NOMO-1 (cell line): Measurements from ENCODE around the gene LGI1.

Experiments used
- DNase-seq, 2 experiments: peaks; one replicate each; lab custom pipeline; 2025; ENCODE audit not compliant: unreplicated experiment in 2 of 2; lab: John Stamatoyannopoulos, UW

The LGI1 gene

DNA sequence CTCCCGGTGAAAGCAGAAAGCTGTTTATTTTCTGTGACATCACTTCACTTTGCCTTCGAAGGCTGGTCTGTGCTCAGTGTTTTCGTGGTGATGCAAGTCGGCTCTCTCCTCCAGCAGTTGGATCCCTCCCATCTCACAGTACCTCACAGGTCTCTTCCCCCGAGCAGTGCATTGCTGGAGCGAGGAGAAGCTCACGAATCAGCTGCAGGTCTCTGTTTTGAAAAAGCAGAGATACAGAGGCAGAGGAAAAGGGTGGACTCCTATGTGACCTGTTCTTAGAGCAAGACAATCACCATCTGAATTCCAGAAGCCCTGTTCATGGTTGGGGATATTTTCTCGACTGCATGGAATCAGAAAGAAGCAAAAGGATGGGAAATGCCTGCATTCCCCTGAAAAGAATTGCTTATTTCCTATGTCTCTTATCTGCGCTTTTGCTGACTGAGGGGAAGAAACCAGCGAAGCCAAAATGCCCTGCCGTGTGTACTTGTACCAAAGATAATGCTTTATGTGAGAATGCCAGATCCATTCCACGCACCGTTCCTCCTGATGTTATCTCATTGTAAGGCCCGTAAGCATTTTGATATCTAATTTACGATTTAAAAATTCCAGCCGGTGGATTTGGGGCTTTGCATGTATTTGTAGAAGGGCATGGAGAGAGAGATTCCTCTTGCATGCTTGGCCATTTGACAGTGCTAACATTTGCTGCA lies at the start of gene LGI1:
Gene LGI1 (plus strand): TSS at position 136 of the 707 bp plus-strand sequence. CDS start 209 bp downstream, at position 345.
- no peak for DNase-seq

DNA sequence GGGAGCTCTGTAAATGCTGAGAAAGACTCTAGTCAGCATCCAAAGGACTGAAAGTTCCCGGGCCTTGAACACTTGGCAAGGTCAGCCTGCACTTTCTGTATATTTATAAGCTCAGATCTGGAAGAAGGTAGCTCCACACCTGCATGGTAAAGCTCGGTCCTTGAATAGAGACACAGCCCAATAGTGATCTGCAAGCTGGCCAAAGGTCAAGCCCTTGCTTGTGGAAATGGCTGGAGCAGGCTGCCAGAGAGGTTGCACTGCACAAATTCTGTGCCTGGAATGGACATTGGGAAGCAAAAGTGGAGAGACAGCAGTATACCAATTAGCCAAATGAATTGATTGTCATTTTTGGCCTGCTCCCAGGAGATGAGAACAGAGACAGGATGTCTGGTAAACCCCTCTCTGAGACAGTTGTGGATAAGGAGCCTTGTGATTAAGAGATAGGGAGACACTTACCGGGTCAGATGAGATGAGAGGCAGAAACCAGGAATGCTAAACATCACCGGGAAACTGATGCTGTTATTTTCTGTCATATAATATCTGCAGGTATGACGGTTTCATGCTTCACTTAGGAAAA lies 47.3 kb upstream of the LGI1 start:
- no peak for DNase-seq

DNA sequence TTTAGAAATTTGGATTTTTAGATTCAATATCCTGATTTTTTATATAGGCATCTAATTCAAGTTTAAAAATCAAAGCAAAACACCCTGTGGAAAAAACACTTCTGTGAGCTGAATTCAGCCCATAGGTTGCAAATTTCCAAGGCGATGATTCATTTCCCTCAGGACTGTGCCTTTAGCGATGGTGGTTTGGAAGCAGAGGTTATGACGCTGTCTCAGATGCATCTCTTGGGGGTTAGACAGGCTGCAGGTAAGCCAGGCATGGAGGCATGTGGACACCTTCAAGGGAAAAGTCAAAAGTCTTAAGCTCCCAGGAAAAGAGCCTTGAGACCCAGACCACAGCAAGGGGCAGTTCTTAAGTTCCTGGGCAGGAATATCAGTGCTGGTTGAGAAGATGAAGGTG lies 45.8 kb upstream of the LGI1 start:
- no peak for DNase-seq

DNA sequence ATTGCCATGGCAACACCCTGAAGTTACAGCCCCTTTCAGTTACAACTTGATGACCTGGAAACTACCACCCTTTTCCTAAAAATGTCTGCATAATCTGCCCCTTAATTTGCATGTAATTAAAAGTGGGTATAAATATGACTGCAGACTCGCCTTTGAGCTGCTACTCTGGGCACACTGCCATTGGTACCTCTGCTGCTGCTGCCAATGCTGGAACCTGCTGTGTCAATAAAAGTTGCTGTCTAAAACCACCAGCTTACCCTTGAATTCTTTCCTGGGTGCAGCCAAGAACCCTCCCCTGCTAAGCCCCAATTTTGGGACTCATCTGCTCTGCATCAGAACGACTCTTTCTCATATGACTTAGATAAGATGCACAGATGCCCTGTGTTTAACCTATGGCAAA lies 45.1 kb upstream of the LGI1 start:
- DNase-seq, result no peak

DNA sequence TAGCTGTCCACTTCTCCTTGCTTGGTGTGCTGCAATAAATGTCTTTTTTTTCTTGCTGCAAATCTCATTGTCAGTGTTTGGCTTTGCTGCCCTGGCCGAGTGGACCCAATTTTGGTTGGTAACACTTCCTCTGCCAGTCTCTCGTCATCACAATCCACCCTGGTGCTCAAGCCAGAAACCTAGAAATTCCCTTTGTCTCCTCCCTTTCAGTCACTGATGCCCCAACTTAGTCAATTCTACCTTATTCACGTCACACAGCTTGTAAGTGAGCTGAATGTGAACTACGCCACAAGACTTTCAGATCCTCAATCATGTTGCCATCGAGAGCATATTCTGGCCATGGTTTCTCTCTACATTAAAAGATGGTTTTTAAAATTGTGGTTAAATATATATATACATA lies 42.4 kb upstream of the LGI1 start:
- no peak for DNase-seq

DNA sequence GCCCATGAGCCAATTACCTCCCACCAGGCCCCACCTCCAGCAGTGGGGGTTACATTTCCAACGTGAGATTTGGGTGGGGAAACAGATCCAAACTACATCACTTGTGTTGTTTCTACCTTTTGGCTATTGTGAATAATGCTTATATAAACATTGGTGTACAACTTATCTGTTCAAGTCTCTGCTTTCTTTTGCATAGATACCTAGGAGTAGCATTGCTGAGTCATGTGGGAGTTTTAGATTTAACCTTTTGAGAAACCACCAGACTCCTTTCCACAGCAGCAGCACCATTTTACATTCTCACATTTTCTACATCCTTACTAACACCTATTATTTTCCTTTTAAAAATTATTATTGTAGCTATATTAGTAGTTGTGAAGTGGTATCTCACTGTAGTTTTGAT lies 41.0 kb upstream of the LGI1 start:
- DNase-seq, result no peak

DNA sequence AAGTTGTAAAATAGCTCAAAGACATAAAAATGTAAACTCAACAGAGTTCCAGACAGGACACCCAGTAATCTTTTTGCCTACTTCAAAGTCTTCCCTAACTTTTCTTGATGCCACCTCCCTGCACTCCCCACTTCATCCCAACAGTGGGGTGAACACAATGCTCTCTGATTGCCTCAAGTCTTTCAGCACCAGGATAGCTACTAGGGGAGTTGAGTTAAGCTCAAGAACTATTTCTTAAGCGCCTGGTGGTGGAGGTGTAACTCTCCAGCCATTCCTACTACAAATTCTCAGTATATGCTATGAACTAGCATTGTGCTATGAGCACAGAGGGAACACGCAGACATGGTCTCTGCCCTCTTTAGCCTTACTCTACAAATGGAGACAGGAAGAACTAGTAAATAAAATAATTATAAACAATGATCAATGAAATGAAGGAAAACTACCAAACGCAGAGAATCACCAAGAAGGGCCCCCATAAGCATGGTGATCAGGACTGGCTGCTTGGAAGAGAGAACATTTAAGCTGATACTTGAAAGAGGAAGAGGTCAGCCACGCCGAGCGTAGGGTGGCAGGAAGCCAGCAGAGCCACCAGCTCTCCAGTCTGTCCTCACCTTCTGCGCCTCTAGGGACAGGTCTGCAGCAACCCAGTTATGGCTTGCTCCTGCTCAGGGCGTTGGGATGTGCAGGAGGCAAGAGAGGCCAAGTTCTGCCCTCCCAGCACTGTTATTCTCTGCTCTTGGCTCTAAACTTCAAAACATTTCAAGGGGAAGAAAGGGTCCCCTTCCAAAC lies 38.6 kb upstream of the LGI1 start:
- DNase-seq, result peak; percentile 46 to 73

DNA sequence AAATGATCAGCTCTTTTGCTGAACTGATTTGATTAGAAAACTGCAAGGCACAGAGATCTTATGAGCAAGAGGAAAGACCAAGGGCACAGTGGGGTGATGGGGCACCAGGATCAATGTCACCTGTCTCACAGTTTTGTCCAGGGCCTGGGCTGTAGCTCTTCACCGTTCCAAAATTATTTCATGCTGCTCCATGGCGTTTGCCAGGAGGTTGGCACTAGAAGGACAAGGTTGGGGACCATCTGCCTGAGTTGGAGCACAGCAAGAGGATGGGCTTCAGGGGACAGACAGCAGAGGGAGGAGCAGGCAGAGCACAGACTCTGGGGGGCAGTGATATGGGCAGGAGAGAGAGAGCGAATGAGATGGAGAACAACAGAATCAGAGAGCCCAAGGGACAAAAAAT lies 37.8 kb upstream of the LGI1 start:
- DNase-seq, result no peak

DNA sequence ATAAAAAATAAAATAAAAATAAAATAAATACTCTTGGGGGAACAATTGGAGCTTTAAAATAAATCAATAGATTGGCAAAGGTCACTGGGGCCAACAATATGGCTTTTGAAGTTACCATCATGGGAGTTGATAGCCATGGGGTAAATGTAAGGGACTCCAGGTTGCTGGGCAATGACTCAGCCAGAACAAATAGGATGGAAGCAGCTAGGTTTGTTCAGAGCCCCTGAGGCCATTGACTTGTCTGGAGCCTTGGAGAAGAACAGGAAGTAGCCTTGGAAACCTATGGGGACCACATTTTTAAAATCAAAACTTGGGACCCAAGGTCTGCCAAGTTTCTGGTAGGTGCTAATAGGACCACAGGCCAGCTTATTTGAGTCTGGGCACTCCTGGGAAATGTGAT lies 35.2 kb upstream of the LGI1 start:
- DNase-seq, result no peak

DNA sequence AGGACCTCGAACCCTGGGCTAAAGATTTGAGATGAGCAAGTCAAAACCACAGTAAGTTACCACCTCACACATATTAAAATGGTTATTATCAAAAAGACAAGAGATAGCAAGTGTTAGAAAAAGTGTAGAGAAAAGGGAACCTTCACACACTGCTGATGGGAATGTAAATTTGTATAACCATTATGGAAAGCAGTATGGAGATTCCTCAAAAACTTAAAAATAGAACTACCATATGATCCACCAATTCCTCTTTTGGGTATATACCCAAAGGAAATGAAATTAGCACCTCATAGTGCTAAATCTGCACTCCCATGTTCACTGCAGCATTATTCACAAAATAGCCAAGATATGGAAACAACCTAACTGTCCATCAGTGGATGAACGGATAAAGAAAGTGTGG lies 34.6 kb upstream of the LGI1 start:
- no peak for DNase-seq

DNA sequence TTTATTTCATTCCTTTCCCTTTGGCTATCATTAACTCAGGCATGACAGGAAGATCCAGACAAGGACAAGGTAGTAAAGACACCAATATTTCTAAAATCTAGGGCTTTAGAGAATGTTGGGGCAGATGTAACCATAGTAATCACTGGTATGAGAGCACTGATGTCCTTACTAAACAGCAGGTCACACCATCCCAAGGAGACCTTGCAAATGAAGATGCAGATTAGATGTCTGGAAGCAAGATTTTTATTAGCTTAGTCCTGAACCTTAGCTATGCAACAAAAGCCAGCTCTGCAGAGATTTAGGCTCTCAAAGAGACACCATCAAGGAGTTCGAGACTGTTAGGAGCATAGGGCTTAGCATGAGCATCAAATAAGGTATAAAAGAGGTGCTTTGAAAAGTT lies 31.7 kb upstream of the LGI1 start:
- no peak for DNase-seq

DNA sequence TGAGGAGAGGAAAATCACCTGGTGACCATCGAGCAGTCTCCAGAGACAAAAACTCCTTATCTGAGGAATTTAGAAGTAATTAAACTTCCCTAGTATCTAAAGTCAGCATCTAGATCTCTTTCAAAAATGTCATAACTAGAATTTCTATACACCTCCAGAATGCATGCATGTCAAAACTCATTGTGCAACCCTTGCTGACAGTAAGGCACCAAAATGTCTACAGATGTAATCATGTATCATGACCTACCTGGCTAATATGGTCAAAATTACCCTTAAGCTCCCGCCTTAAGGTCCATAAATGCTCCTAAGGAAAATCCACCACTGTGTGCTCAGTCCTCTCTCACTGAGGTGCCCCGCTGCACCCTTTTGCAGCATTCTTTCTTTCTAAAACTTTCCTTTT lies 16.4 kb upstream of the LGI1 start:
- no peak for DNase-seq

DNA sequence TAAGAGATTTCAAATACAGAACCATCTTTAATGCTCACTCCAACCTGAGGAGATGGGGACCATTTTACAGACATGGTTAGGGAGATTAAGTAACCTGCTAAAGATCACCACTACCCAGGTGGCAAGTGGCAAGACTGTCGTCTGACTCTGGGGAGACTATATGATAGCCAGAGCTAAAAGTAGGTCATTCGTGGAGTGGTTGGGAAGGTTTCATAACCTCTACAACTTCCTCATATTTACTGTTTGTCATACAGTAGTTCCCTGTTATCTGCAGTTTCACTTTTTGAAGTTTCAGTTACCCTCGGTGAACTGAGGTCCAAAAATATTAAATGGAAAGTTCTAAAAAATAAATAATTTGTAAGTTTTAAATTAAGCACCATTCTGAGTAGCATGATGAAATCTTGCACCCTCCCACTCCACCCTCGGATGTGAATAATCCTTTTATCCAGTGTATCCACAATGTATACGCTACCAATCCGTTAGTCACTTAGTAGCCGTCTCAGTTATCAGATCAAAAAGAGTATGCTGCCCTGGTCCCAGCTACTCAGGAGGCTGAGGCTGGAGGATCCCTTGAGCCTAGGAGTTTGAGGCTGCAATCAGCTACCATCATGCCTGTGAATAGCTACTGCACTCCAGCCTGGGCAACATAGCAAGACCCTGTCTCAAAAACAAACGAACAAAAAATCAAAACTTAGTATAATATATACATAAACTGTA lies 14.9 kb upstream of the LGI1 start:
- DNase-seq, result peak; percentile 47 to 91

DNA sequence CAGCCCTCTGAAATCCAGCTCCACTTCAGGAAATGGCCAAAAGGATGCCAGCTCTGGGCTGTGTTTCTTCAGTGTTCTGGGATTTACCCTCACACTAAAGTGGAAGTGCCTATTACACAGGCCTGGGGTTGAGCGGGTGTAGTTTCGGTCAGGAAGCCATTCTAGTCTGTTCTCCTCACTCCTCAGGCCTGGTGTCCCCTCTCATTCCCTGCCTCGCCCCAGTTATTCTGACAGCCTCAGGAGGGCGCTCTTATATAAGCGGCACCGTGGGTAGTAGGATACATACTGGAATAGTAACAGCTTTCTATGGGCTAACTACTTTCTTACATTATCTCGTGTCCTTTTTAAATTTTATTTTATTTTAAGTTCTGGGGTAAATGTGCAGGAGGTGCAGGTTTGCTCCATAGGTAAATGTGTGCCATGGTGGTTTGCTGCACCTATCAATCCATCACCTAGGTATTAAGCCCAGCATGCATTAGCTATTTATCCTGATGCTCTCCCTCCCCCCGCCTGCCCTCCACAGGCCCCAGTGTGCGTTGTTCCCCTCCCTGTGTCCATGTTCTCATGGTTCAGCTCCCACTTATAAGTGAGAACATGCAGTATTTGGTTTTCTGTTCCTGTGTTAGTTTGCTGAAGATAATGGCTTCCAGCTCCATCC lies 12.2 kb upstream of the LGI1 start:
- peak; percentile 14 to 41 for DNase-seq

DNA sequence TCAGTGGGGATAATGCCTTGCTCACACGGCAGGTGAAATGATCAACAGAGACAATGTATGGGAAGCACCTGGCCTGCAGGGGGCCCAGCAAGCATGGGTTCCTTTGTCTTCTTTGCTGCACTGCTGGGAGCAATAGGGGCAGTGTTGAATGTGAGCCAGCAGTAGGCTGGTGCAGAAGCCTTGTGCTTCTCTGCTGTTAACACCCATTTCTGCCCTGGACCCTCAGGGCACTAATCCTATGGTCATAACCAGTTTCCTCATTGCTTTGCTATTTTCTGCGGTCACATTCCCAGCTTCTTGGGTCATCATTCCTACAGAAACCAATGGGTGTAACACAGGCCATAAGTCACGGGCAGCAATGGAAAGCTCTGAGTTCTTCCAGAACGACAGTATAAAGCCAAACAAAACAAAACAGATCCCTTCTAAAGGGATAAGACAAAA lies 10.9 kb upstream of the LGI1 start:
- DNase-seq, result no peak

DNA sequence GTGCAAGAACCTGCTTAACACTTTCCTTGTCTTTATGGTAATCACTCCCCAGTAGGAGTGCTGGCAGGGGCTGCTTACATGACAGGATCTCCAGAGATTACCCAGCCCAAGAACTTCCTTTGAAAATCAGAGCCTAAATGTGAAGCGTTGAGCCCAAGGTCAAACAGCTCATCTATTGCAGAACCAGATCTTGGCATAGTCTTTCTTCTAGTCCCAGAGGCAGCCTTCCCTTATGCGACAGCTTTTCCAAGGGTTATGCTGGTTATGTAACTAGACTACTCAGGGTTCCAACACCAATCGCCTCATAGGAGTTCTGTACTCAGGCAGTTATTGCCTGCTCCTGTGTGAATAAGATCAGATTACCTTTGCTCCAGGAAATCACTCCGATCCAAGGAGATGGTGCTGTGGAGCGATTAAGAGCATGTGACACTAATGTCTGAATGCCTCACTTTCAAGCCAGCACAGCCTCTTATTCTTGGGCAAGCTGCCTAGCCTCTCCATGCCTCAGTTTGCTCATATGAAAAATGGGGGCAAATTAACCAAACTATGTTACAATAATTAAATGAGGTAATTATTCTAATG lies 8.4 kb upstream of the LGI1 start:
- no peak for DNase-seq

DNA sequence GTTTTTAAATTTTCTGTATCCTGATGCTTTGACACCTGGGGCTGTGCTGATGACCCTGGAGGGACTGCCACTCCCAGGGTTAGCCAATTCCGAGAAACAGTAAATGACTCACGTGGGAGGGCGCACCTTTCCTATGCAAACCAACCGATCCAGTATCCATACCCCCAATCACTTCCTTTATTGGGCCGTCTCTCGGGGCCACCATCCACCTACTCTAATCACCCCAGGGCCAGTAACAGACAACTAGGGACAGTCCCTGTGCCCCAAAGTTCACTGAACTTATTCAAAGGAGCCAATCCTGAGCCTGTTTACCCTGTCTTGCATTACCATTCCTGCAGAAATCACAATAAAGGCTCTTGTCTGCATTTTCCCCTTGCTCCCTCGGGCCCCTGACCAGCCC lies 6.6 kb upstream of the LGI1 start:
- no peak for DNase-seq

DNA sequence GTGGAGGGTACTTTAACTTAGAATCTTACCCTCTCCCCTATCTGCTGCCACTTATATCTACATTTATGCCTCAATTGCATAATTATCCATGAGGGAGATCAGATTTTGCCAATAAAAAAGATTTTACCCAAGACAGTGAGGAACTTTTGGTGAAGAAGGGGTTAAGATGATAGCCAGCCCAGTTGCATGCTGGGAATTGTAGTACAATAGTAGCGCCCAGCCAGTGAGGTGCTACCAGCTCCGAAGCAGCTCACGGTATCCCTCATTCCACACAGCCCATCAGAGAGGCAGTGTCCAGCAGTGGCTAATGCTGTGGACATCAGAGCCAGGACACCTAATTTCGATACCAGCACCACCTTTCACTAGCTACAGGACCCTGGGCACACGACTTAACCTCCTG lies 5.9 kb upstream of the LGI1 start:
- DNase-seq, result no peak

DNA sequence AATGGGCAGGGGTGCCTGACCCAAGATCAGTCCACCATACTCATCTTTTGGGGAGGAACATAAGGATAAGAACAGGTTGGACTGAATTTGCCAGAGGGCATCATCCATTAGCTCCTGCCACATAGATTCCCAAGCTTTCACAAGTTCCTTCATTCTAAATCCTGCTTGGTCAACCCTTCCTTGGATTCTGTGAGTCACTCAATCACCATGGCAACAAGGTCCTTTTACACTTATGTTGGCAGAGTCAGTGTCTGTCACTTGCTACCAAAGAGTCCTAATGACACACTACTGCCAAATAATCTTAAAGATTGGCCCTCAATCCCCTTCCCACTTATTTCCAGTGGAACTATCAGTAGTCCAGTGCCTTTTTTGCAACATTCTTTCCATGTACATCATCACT lies 5.0 kb upstream of the LGI1 start:
- no peak for DNase-seq

DNA sequence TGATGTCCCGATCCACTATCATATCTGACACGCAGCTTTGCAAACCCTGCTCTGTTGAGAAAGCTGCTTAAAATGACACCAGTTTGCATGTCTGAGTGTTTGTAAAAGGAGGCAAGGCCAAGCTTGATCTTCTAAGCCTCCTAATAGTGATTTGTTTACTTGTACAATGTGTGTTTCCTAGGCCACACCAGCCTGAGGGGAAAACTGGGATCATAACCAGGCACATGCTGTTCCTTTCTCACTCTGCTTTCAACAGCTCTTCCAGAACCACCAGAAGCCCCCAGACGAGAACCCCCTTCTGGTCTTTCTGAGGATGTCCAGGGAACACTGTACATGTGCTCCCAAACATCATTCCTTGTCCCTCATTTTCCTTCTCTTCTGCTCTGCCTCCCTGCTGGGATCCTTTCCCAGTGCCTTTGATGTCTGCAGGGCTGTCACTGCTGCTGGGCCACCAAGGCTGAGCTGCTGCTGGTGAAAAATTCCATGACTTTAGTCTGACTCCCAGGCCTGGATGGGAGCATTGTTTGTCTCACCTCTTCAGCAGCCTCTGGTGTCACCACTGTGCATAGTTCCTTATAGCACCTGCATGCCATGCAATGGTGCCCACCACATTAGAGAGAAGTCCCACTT lies 4.0 kb upstream of the LGI1 start:
- DNase-seq, result no peak
